ENCODE results near the gene ATP2C1. TPM values are rescaled to one million over a fixed set of nuclear protein-coding genes. Genes with fewer than 3 reads are reported as not detected.

Gene ATP2C1
- total and polyA plus RNA-seq, 4 donors: 82.5 to 171 (median 136) TPM

DNA sequence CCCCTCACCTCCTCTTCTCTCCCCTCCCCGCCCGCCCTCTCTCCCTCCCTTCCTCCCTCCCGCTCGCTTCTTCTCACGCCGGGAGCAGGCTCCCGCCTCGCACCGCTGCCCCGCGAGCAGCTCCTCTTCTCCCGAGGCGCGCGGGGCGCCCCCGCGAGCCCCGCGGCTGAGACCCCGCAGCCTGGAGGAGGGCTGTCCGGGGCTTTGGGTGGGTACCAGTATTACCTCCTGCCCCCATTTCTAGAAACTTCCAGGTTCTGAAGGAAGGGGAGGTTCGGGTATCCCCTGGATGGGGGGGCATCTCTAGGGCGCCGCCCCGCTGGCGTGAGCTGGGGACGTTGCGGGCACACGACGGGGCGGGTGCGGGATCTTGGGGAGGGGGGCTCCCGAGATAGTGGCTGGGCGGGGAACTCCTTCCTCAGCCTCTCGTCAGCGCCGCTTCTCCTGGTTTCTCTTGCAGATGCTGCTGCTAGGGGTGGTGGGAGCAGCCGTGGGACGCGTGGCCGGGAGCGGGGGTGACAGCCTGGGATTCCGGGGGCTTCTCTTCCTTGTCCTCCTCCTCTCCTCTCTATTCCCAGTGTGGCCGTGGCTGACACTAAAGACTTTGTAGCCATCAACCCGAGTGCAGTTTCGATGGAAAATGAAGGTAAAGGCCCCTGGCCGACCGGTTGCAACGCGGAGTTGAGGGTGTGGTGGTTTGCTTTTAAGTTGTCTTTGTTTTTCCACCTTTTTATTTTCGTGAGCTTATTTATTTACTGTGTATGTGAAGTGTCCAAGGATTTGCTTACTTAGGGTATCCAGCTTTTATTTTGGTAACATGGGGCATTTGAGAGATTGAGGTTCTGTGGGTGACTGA lies 474 bp downstream of the ATP2C1 start:
- Histone ChIP-seq H3K9me3 (ENCODE audit: control insufficient read depth, insufficient read depth, low read length) (no peaks in the 10 kb centered on the region), H3K4me3 (ENCODE audit: low read depth, low read length) (peak overlapping the region; percentile 99), H3K27me3 (ENCODE audit: control insufficient read depth, insufficient read depth, low read length) (no peaks in the 10 kb centered on the region), H3K36me3 (ENCODE audit: control insufficient read depth, insufficient read depth, low read length) (no peaks in the 10 kb centered on the region), H3K4me1 (ENCODE audit: control insufficient read depth, insufficient read depth, low read length) (no peaks in the 10 kb centered on the region), H3K27ac (ENCODE audit: low read depth, low read length) (peak overlapping the region; percentile 99)
- 0% methylated on average over 29 of the region's 52 CpGs for WGBS (ENCODE audit: insufficient coverage)
- DNase-seq (ENCODE audit: low read depth in 4 of 6, low spot score in 6 of 6): peak in 5 of 6 donors; percentile 26 to 80 (median 61)

DNA sequence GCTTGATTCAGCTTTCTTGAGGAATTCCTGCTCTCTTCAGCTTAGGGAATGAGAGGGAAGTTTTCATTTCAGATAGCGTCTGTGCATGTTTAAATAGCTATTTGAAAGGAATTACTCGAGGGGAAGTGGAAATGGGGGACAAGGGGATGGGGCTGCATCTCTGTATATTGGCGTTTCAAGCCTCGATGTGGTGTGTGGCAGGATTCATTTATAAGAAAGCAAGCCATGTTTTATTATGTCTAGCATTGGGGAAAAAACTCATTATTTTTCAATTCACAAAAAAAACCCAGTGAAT lies 1.0 kb downstream of the ATP2C1 start:
- Histone ChIP-seq H3K9me3 (ENCODE audit: control insufficient read depth, insufficient read depth, low read length) (no peaks in the 10 kb centered on the region), H3K4me3 (ENCODE audit: low read depth, low read length) (peak overlapping the region; percentile 99), H3K4me1 (ENCODE audit: control insufficient read depth, insufficient read depth, low read length) (no peaks in the 10 kb centered on the region), H3K27ac (ENCODE audit: low read depth, low read length) (peak overlapping the region; percentile 99), H3K36me3 (ENCODE audit: control insufficient read depth, insufficient read depth, low read length) (no peaks in the 10 kb centered on the region), H3K27me3 (ENCODE audit: control insufficient read depth, insufficient read depth, low read length) (no peaks in the 10 kb centered on the region)
- 0% methylated on average over 2 of the region's 4 CpGs for WGBS (ENCODE audit: insufficient coverage)
- peak in 2 of 6 donors; percentile 37 to 66 for DNase-seq (ENCODE audit: low read depth in 4 of 6, low spot score in 6 of 6)

DNA sequence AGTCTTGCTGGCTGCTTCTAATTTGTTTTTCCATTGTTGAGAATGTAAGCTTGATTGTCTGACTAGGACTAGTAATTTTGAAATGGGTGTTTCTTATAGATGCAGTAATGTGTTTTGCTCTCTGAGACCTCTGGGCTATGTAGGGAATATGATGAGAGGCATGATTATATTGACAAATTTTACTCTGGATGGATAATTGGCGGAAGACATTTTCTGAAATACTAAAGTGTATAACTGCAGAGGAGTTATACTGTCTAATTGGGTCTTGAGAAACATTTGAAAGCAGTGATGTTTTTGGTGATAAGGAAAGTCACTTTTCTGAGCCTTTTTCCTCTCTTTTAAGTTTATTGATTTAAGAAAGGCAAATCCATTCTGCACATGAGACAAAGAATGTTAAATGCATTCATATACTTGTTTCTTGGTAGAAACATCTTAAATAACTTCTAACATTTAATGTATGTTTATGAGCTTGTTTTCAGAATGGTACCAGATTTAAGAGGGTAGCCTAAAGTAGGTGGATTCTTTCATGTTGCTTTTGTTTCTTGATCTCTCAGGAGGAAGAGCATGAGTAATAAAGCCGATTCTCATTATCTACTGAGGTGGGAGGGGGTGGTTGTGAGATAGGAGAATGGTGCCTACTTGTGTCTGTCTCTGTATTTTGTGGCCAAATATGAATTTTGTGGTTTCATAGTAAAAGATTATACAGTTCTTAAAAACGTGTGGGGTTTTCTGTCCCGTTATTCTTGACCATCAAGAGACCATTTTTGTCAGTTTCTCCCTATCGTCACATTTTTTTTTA lies 2.0 kb downstream of the ATP2C1 start:
- Histone ChIP-seq H3K27me3 (ENCODE audit: control insufficient read depth, insufficient read depth, low read length) (no peaks in the 10 kb centered on the region), H3K9me3 (ENCODE audit: control insufficient read depth, insufficient read depth, low read length) (no peaks in the 10 kb centered on the region), H3K27ac (ENCODE audit: low read depth, low read length) (no peak overlapping the region), H3K4me1 (ENCODE audit: control insufficient read depth, insufficient read depth, low read length) (no peaks in the 10 kb centered on the region), H3K4me3 (ENCODE audit: low read depth, low read length) (peak overlapping the region; percentile 99), H3K36me3 (ENCODE audit: control insufficient read depth, insufficient read depth, low read length) (no peaks in the 10 kb centered on the region)
- DNase-seq (ENCODE audit: low read depth in 4 of 6, low spot score in 6 of 6): peak in 2 of 6 donors; percentile 12 to 32
- 68% methylated on average over 2 of the region's 5 CpGs for WGBS (ENCODE audit: insufficient coverage)

DNA sequence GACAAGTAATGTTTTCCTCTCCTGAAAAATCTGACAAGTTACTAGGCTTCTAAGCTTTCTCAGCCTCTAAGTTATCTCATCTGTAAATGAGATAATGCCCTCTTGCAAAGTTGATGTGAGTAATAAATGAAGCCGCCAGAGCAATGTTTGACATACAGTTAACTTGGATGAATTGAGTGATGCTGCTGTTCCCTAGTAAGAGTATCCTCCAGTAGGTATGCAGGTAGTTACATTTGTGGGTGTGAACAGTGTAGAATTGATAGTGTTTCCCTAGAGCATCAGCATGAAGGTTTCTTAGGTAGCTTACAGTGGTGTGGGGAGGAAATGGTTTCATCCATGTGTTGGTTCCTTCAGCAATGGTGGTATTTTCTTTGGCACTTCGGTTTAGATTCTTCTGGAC lies 3.4 kb downstream of the ATP2C1 start:
- H3K27me3 ChIP-seq (ENCODE audit: control insufficient read depth, insufficient read depth, low read length): no peaks in the 10 kb centered on the region
- no peaks in the 10 kb centered on the region for H3K36me3 ChIP-seq (ENCODE audit: control insufficient read depth, insufficient read depth, low read length)
- DNase-seq (ENCODE audit: low read depth in 4 of 6, low spot score in 6 of 6): no peak
- 100% methylated on average over 1 of the region's 2 CpGs for WGBS (ENCODE audit: insufficient coverage)
- no peaks in the 10 kb centered on the region for H3K9me3 ChIP-seq (ENCODE audit: control insufficient read depth, insufficient read depth, low read length)
- H3K4me3 ChIP-seq (ENCODE audit: low read depth, low read length): no peak overlapping the region
- no peaks in the 10 kb centered on the region for H3K4me1 ChIP-seq (ENCODE audit: control insufficient read depth, insufficient read depth, low read length)
- H3K27ac ChIP-seq (ENCODE audit: low read depth, low read length): no peak overlapping the region

DNA sequence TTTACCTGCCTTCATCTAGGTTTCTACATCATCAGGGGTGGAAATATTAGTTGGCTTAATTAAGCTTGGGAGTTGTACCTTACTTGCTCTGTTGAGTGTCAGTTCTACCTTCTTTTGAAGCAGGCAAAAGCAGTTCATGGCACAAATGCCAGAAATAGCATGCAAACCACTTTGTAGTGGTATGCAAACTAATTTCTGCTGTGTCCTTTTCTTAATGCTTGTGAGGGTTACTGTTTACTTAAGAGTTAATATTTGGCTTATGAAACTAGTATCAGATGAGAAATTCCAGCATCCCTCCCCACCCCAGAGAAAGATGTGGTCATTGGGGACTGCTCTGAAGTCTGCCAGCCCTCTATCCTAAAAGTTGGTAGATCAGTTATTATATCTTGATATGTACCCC lies 7.1 kb downstream of the ATP2C1 start:
- Histone ChIP-seq H3K36me3 (ENCODE audit: control insufficient read depth, insufficient read depth, low read length) (no peaks in the 10 kb centered on the region), H3K4me3 (ENCODE audit: low read depth, low read length) (no peak overlapping the region), H3K27me3 (ENCODE audit: control insufficient read depth, insufficient read depth, low read length) (no peaks in the 10 kb centered on the region), H3K27ac (ENCODE audit: low read depth, low read length) (no peak overlapping the region), H3K4me1 (ENCODE audit: control insufficient read depth, insufficient read depth, low read length) (no peaks in the 10 kb centered on the region), H3K9me3 (ENCODE audit: control insufficient read depth, insufficient read depth, low read length) (no peaks in the 10 kb centered on the region)
- no peak for DNase-seq (ENCODE audit: low read depth in 4 of 6, low spot score in 6 of 6)

DNA sequence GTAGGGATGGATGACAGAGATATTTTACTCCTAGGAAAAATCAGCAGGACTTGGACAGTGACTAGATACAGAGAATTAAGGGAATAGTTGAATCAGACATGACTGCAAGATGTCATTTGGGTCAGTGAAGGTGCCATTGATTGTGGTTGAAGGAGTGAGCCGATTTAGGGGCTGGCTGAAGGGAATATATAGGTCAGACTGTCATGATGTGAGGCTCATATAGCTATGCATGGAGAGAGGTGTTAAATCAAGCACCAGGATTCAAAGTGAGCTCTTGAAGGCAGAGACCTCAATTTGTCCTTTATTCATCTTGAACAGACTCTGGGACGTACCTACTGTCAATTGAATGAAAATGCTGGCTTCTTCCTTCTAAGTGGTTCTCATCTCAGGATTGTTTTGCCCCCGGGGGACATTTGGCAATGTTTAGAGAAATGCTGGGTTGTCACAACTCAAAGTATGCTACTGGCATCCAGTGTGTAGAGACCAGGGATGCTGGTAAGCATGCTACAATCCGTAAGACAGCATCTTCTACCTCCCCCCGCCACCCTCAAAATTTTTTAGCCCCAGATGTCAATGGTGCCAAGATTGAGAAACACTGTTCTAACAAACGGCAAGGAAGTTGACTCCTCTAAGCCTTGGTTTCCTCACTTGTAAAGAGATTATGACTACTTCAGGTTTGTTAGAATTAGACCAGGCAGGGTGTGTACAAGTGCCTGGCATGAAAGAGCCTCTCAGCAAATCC lies 7.8 kb downstream of the ATP2C1 start:
- 69% methylated on average over 1 of the region's 6 CpGs for WGBS (ENCODE audit: insufficient coverage)
- no peaks in the 10 kb centered on the region for H3K27me3 ChIP-seq (ENCODE audit: control insufficient read depth, insufficient read depth, low read length)
- H3K9me3 ChIP-seq (ENCODE audit: control insufficient read depth, insufficient read depth, low read length): no peaks in the 10 kb centered on the region
- no peaks in the 10 kb centered on the region for H3K36me3 ChIP-seq (ENCODE audit: control insufficient read depth, insufficient read depth, low read length)
- H3K4me1 ChIP-seq (ENCODE audit: control insufficient read depth, insufficient read depth, low read length): no peaks in the 10 kb centered on the region
- DNase-seq (ENCODE audit: low read depth in 4 of 6, low spot score in 6 of 6): no peak
- no peak overlapping the region for H3K4me3 ChIP-seq (ENCODE audit: low read depth, low read length)
- no peak overlapping the region for H3K27ac ChIP-seq (ENCODE audit: low read depth, low read length)

DNA sequence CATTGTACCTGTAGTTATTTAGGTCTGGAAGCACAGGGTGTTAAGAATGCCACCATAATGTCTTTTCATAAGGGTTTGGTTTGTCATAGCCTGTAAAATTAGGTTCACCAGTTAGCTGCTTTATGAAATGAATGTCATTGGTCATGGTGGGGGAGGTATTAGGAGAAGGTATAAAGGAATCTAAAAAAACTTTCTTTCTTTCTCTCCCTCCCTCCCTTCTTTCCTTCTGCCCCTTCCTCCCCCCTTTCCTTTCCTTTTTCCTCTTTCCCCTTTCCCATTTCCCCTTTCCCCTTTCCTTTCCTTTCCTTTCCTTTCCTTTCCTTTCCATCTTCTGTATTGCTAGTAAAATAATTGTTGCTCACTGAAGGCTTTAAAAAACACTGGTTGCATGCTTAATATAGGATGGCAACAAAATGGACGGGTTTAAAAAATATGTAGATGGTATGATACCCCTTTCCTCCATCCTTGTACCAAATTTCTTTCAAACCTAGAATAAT lies 9.6 kb downstream of the ATP2C1 start:
- no CpG with 5 or more reads among the region's 1 CpG for WGBS (ENCODE audit: insufficient coverage)
- DNase-seq (ENCODE audit: low read depth in 4 of 6, low spot score in 6 of 6): no peak
- no peak overlapping the region for H3K4me3 ChIP-seq (ENCODE audit: low read depth, low read length)
- no peaks in the 10 kb centered on the region for H3K9me3 ChIP-seq (ENCODE audit: control insufficient read depth, insufficient read depth, low read length)
- H3K4me1 ChIP-seq (ENCODE audit: control insufficient read depth, insufficient read depth, low read length): no peaks in the 10 kb centered on the region
- no peaks in the 10 kb centered on the region for H3K36me3 ChIP-seq (ENCODE audit: control insufficient read depth, insufficient read depth, low read length)
- no peak overlapping the region for H3K27ac ChIP-seq (ENCODE audit: low read depth, low read length)
- no peaks in the 10 kb centered on the region for H3K27me3 ChIP-seq (ENCODE audit: control insufficient read depth, insufficient read depth, low read length)

DNA sequence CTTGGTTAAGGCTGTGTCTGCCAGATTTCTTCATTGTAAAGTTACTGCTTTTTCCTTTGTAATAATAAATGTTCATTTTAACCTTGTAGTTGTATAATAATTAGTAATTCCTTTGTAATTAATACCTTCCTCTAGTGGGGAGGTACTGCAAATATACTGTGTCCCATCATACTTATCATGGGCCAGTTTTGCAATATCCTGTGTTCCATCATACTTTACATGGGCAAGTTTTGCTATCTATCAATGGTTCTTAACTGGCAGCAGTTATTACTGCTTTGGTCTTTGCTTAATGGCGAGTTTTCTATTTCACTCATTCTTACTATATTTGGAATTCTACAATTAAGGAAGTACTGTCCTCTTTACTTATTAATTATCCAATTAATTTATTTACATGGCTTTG lies 10.6 kb downstream of the ATP2C1 start:
- no CpG with 5 or more reads among the region's 1 CpG for WGBS (ENCODE audit: insufficient coverage)
- no peak overlapping the region for H3K4me3 ChIP-seq (ENCODE audit: low read depth, low read length)
- no peak for DNase-seq (ENCODE audit: low read depth in 4 of 6, low spot score in 6 of 6)
- no peak overlapping the region for H3K27ac ChIP-seq (ENCODE audit: low read depth, low read length)
- H3K9me3 ChIP-seq (ENCODE audit: control insufficient read depth, insufficient read depth, low read length): no peaks in the 10 kb centered on the region
- no peaks in the 10 kb centered on the region for H3K36me3 ChIP-seq (ENCODE audit: control insufficient read depth, insufficient read depth, low read length)
- H3K4me1 ChIP-seq (ENCODE audit: control insufficient read depth, insufficient read depth, low read length): no peaks in the 10 kb centered on the region
- H3K27me3 ChIP-seq (ENCODE audit: control insufficient read depth, insufficient read depth, low read length): no peaks in the 10 kb centered on the region

DNA sequence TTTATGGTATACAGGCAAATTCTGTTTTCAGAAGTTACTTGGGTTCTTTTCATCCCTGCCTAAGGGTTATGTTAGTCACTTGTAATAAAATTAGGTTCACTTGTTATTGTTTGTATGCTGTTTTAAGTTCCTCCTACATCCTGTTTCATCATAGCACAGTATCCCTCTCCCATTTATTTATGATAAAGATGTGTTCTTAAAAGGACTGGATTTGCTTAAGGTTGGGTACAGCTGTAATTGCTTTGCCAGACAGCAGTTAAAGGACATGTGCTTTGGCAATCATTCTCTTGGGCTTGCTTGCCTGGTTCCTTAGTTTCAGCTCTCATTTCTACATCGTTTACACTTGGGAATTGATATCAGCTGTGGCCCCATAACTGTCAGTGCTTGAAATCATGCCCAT lies 11.7 kb downstream of the ATP2C1 start:
- Histone ChIP-seq H3K4me1 (ENCODE audit: control insufficient read depth, insufficient read depth, low read length) (no peaks in the 10 kb centered on the region), H3K27me3 (ENCODE audit: control insufficient read depth, insufficient read depth, low read length) (no peaks in the 10 kb centered on the region), H3K4me3 (ENCODE audit: low read depth, low read length) (no peak overlapping the region), H3K9me3 (ENCODE audit: control insufficient read depth, insufficient read depth, low read length) (no peaks in the 10 kb centered on the region), H3K27ac (ENCODE audit: low read depth, low read length) (no peak overlapping the region), H3K36me3 (ENCODE audit: control insufficient read depth, insufficient read depth, low read length) (no peaks in the 10 kb centered on the region)
- 50% methylated on average over 1 of the region's 1 CpG for WGBS (ENCODE audit: insufficient coverage)
- DNase-seq (ENCODE audit: low read depth in 4 of 6, low spot score in 6 of 6): no peak

Measured in spinal cord (tissue), 10 donors.